Esophagus squamous epithelium (tissue), 4 donors: ENCODE results near the gene TBC1D20.

ENCODE experiments used
- CTCF ChIP-seq, 6 experiments: fragments of 450-650 bp in 4 of 6; fragments of 200-600 bp in 2 of 6; sonication (generic) in 2 of 6; IDR thresholded peaks; one replicate each; pipeline ENCODE4 v1.5.1; 2016 to 2019; ENCODE audit warnings: antibody characterized with exemption in 6 of 6, mild to moderate bottlenecking in 4 of 6, moderate library complexity in 4 of 6
- POLR2A ChIP-seq, 4 donors: fragments of 450-650 bp; IDR thresholded peaks; one replicate each; pipeline ENCODE4 v1.6.1; 2017; ENCODE audit warnings: antibody characterized with exemption in 4 of 4, mild to moderate bottlenecking in 4 of 4, moderate library complexity in 3 of 4

DNA sequence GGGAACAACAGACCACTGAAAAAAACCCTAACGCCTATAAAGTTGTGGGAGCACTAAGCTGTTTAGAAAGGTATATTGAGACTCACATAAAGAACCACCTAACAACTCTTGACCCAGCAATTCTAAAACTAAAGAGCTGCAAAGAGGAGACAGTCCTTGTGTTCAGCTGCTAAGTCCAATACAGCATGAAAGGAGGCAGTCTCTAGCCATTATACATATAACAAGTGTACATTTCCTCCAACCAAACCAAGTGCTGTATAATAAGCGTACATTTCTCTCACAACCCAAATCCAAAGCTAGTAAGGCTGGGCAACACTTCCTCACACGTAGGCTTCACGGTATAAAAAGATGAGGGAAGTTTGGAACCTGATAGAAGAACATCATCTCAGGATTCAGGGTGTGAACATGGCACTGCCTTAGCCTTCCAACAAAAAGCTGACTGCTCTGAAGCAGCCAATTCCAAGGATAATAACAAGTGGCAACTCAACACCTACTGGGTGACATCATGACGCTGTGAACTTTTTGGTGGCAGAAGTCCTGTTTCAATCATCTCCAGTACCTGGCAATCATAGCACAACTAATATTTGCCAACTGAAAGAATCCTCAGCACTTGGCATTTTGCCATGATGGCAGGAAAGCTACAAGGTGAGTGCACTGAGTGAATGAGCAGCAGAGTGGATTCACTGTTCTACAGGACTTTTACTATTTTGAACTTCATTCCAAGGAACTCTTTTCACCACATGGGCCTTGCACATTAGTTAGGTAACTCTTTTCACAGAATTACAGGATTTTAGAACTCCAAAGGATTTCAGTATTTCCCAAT, 16.6 kb downstream of the TBC1D20 start:
- TF ChIP-seq CTCF (IDR thresholded peaks at IDR 0.05) = no peak
- TF ChIP-seq POLR2A (IDR thresholded peaks at IDR 0.05) = no peak
